22Rv1 (cell line): ENCODE results near the gene UBD.

Experiments used
- CTCF ChIP-seq: fragments of 450-650 bp; IDR thresholded peaks from 2 replicates; pipeline ENCODE4 v1.5.1; 2017; ENCODE audit warnings: mild to moderate bottlenecking
- ZFX ChIP-seq: fragments of 450-650 bp; IDR thresholded peaks from 2 replicates; pipeline ENCODE4 v1.6.1; 2017; ENCODE audit warnings: antibody characterized with exemption, borderline replicate concordance

DNA sequence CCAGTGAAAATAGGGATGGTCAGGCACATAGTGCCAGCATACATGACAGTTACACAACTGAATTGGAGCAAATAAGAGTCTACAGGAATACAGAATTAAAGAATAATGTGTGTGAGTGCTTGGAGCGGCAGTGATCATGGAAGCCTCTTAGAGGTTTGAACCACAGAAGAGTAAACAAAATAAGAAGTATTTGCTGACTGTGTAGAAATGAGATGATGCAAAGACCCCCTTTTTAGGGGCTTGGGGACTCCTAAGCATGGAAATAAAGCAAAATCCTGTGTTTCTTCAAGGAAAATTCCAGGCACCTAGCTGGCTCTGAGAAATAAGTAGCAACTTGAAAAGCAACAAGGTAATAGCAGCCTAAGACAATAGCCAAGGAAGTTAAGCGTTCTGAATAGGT lies 32.1 kb upstream of the UBD start:
- TF ChIP-seq CTCF (no peak), ZFX (no peak)
